K562 (cell line): ENCODE results near the gene RESF1. TPM values are rescaled to one million over a fixed set of nuclear protein-coding genes. Genes with fewer than 3 reads are reported as not detected.

Experiments
- EP400 ChIP-seq: fragments of 450-650 bp; IDR thresholded peaks from 2 replicates; pipeline ENCODE4 v1.6.1; 2017; ENCODE audit warnings: antibody characterized with exemption, mild to moderate bottlenecking, moderate library complexity
- GTF2E2 ChIP-seq: fragments of 200-800 bp; sonication (Bioruptor generic); IDR thresholded peaks from 2 replicates; pipeline ENCODE4 v1.6.1; 2016; ENCODE audit warnings: missing genetic modification characterization, missing compliant biosample characterization
- NEUROD1 ChIP-seq: fragments of 150-350 bp; IDR thresholded peaks from 2 replicates; pipeline ENCODE4 v1.6.1; 2014; ENCODE audit warnings: borderline replicate concordance, low read length, low read depth; ENCODE audit not compliant: partially characterized antibody
- RNF2 ChIP-seq: sonication (generic); IDR thresholded peaks from 2 replicates; pipeline ENCODE4 v1.6.1; 2016
- SRSF1 ChIP-seq: fragments of 200-400 bp; formaldehyde crosslinking; IDR thresholded peaks from 2 replicates; pipeline ENCODE4 v1.6.1; 2017; ENCODE audit warnings: mild to moderate bottlenecking, low read depth, low read length, moderate library complexity
- SUPT5H ChIP-seq: fragments of 450-650 bp; IDR thresholded peaks from 2 replicates; pipeline ENCODE4 v1.6.1; 2016
- ZNF589 ChIP-seq: fragments of 200-800 bp; sonication (Bioruptor generic); IDR thresholded peaks from 2 replicates; pipeline ENCODE4 v1.6.1; 2016; ENCODE audit warnings: low read depth, missing genetic modification characterization, missing compliant biosample characterization
- polyA plus RNA-seq, 8 experiments: library from polyadenylated mRNA; depleted of rRNA in 4 of 8; stranded (reverse) in 5 of 8; unstranded in 3 of 8; fragments of >200 nt; fragmentation: Nextera tagmentation in 2 of 8; fragmentation: Illumina TruSeq in 1 of 8; extraction: Ambion mirVana in 2 of 8; extraction: Trizol in 1 of 8; gene quantifications; 2 replicates each; pipeline versions ENCODE4 v1.2.1 to v1.2.3, GENCODE V29; 2011 to 2014; ENCODE audit warnings: inconsistent platforms in 1 of 8, missing spikeins in 1 of 8
- total RNA-seq, 7 experiments: library from RNA; depleted of rRNA in 6 of 7; stranded (reverse); fragments of >200 nt in 6 of 7; fragmentation: Illumina TruSeq in 2 of 7; extraction: Trizol in 2 of 7; gene quantifications; 2 replicates each; pipeline versions ENCODE4 v1.2.1 to v1.2.3, GENCODE V29; 2011 to 2021; ENCODE audit warnings: low replicate concordance in 1 of 7
- TF ChIP-seq, protein P1 (sequence below), 2 experiments: fragments of 450-650 bp; formaldehyde crosslinking in 1 of 2; IDR thresholded peaks; 2 replicates each; pipeline versions ENCODE4 v1.4.0 to v1.6.1; 2014 to 2020; ENCODE audit warnings: mild to moderate bottlenecking in 2 of 2, borderline replicate concordance in 1 of 2, low read depth in 1 of 2
- TF ChIP-seq, protein P2 (sequence below): fragments of 450-650 bp; IDR thresholded peaks from 2 replicates; pipeline ENCODE4 v1.6.1; 2017; ENCODE audit warnings: antibody characterized with exemption, mild to moderate bottlenecking
- TF ChIP-seq, protein P3 (sequence below): fragments of 450-650 bp; formaldehyde crosslinking; IDR thresholded peaks from 2 replicates; pipeline ENCODE4 v1.4.0; 2020; ENCODE audit warnings: mild to moderate bottlenecking, moderate library complexity
- TF ChIP-seq, protein P4 (sequence below): sonication (generic); formaldehyde crosslinking; IDR thresholded peaks from 2 replicates; pipeline ENCODE4 v1.8.0; 2022; ENCODE audit warnings: missing genetic modification reagents, mild to moderate bottlenecking, moderate library complexity, borderline replicate concordance

The RESF1 gene
- total and polyA plus RNA-seq, 9 of the 15 experiments (the other 6 are each of a cell fraction or from before 2014, with no cell fraction given): 21.5 to 121 (median 53.6) TPM

DNA sequence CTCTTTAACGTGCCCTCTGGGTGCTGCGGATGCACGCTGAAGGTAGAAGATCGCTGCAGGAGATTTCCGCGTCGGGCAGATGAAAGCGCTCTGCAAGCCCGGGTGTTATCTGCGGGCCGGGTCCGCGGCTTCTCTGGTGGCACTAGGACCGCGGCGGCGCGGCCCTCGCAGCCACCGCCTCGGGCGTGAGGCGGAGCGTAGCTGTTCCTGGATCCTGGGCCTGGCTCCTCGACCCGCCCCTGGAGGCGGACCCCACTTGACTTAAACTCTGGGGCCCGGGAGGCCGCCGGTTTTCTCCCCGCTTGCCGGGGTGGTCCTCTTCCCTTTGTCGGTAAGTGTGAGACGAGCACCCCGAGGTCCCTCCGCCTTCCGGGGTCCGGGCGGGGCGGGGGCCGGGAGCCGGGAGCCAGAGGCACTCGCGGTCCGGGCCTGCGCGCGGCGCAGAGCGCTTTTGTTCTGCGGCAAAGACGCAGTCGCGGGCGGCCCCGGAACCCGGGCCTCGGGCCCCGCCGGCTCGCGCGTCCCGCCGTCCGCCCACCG, at the start of gene RESF1 (continued):
- TF ChIP-seq, protein P1, sequence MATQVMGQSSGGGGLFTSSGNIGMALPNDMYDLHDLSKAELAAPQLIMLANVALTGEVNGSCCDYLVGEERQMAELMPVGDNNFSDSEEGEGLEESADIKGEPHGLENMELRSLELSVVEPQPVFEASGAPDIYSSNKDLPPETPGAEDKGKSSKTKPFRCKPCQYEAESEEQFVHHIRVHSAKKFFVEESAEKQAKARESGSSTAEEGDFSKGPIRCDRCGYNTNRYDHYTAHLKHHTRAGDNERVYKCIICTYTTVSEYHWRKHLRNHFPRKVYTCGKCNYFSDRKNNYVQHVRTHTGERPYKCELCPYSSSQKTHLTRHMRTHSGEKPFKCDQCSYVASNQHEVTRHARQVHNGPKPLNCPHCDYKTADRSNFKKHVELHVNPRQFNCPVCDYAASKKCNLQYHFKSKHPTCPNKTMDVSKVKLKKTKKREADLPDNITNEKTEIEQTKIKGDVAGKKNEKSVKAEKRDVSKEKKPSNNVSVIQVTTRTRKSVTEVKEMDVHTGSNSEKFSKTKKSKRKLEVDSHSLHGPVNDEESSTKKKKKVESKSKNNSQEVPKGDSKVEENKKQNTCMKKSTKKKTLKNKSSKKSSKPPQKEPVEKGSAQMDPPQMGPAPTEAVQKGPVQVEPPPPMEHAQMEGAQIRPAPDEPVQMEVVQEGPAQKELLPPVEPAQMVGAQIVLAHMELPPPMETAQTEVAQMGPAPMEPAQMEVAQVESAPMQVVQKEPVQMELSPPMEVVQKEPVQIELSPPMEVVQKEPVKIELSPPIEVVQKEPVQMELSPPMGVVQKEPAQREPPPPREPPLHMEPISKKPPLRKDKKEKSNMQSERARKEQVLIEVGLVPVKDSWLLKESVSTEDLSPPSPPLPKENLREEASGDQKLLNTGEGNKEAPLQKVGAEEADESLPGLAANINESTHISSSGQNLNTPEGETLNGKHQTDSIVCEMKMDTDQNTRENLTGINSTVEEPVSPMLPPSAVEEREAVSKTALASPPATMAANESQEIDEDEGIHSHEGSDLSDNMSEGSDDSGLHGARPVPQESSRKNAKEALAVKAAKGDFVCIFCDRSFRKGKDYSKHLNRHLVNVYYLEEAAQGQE (IDR thresholded peaks at IDR 0.05; ENCODE audit: borderline replicate concordance): peak; percentile 40; the same call in 1 of the 2 replicates
- TF ChIP-seq, protein P1 (CRISPR knock-in tag; IDR thresholded peaks at IDR 0.05; ENCODE audit: low read depth): no peak
- TF ChIP-seq EP400 (peak; percentile 72; the same call in 1 of the 2 replicates), RNF2 (peak; percentile 90), GTF2E2 (tag) (peak; percentile 89), ZNF589 (CRISPR knock-in tag) (peak; percentile 47; the same call in 1 of the 2 replicates), NEUROD1 (peak; percentile 89), SUPT5H (0 out of 2 replicates have a peak, but pooled peaks have one; percentile 61), SRSF1 (no peak)
- TF ChIP-seq, protein P2, sequence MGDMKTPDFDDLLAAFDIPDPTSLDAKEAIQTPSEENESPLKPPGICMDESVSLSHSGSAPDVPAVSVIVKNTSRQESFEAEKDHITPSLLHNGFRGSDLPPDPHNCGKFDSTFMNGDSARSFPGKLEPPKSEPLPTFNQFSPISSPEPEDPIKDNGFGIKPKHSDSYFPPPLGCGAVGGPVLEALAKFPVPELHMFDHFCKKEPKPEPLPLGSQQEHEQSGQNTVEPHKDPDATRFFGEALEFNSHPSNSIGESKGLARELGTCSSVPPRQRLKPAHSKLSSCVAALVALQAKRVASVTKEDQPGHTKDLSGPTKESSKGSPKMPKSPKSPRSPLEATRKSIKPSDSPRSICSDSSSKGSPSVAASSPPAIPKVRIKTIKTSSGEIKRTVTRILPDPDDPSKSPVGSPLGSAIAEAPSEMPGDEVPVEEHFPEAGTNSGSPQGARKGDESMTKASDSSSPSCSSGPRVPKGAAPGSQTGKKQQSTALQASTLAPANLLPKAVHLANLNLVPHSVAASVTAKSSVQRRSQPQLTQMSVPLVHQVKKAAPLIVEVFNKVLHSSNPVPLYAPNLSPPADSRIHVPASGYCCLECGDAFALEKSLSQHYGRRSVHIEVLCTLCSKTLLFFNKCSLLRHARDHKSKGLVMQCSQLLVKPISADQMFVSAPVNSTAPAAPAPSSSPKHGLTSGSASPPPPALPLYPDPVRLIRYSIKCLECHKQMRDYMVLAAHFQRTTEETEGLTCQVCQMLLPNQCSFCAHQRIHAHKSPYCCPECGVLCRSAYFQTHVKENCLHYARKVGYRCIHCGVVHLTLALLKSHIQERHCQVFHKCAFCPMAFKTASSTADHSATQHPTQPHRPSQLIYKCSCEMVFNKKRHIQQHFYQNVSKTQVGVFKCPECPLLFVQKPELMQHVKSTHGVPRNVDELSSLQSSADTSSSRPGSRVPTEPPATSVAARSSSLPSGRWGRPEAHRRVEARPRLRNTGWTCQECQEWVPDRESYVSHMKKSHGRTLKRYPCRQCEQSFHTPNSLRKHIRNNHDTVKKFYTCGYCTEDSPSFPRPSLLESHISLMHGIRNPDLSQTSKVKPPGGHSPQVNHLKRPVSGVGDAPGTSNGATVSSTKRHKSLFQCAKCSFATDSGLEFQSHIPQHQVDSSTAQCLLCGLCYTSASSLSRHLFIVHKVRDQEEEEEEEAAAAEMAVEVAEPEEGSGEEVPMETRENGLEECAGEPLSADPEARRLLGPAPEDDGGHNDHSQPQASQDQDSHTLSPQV: peak; percentile 53; the same call in 1 of the 2 replicates
- TF ChIP-seq, protein P3, sequence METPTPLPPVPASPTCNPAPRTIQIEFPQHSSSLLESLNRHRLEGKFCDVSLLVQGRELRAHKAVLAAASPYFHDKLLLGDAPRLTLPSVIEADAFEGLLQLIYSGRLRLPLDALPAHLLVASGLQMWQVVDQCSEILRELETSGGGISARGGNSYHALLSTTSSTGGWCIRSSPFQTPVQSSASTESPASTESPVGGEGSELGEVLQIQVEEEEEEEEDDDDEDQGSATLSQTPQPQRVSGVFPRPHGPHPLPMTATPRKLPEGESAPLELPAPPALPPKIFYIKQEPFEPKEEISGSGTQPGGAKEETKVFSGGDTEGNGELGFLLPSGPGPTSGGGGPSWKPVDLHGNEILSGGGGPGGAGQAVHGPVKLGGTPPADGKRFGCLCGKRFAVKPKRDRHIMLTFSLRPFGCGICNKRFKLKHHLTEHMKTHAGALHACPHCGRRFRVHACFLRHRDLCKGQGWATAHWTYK: 0 out of 2 replicates have a peak, but pooled peaks have one; percentile 11
- TF ChIP-seq, protein P4, sequence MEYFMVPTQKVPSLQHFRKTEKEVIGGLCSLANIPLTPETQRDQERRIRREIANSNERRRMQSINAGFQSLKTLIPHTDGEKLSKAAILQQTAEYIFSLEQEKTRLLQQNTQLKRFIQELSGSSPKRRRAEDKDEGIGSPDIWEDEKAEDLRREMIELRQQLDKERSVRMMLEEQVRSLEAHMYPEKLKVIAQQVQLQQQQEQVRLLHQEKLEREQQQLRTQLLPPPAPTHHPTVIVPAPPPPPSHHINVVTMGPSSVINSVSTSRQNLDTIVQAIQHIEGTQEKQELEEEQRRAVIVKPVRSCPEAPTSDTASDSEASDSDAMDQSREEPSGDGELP (CRISPR knock-in tag): peak; percentile 54; the same call in 1 of the 2 replicates
